ENCODE results near the gene FCHO1.

DNA sequence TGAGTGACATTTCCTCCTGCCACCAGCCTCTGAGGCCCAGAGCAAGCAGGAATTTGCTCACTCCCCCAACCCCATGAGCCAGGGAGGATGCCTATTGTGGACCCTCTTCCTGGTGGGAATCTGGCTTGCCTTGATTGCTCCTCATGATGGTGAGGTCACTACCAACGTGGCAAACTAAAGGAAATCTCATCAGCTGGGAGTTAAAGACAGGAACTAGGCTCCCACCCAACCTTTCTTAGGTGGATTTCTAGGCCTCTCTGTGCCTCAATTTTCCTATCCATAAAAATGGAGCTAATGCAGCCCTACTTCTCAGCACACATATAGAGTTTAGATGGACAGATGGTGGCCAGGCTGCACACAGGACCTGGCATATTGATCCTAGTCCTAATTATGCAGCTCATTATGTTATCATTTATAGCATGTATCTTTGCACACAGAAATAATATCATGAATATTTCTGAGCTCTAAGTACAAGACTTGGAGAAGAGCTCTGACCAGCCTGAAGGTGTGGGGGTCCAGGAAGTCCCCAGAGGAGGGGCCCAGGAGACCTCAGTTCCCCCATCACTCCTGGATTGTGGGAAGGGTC is 45.7 kb downstream of the FCHO1 start:
- no peak for TF ChIP-seq YY1 (IDR thresholded peaks at IDR 0.05; ENCODE audit: insufficient read depth, insufficient read length)
- TF ChIP-seq ZNF274 (IDR thresholded peaks at IDR 0.05; ENCODE audit: low read depth, low read length): no peak
- no peak for TF ChIP-seq SUZ12 (IDR thresholded peaks at IDR 0.05; ENCODE audit: extremely low read depth, insufficient read depth, insufficient read length)

Data from NT2/D1 (cell line).